SK-N-DZ (cell line): ENCODE results near the gene CTSL. TPM values are rescaled to one million over a fixed set of nuclear protein-coding genes. Genes with fewer than 3 reads are reported as not detected.

Source experiments
- DNase-seq: peaks from one replicate; pipeline ENCODE4 v3.0.0-alpha.2; 2015; ENCODE audit warnings: low spot score
- polyA plus RNA-seq, 2 experiments: library from polyadenylated mRNA; depleted of rRNA; stranded (reverse); fragments of >200 nt; gene quantifications; 2 replicates each; pipeline ENCODE4 v1.2.3, GENCODE V29; 2014

The CTSL gene
- 33.3 and 39.0 TPM in 2 replicates for polyA plus RNA-seq (2014; cell fraction: cytosol; rRNA removed)
- polyA plus RNA-seq (2014; cell fraction: nucleus; rRNA removed), result 12.5 and 14.6 TPM in 2 replicates

- peak; percentile 77 for DNase-seq
These were observed at the start of gene CTSL for GRCh38 chr9:87725900-87726709. TSS of gene CTSL (plus strand) at chr9:87726119. CDS start at chr9:87727604, 1,485 bp downstream.

- no peak for DNase-seq
These were observed 48.7 kb upstream of the CTSL start for GRCh38 chr9:87676976-87677775.

- DNase-seq, result no peak
These were observed 47.9 kb upstream of the CTSL start for GRCh38 chr9:87677776-87678587.

GRCh38 chr9:87678650-87679355 lies 47.1 kb upstream of the CTSL start:
- peak; percentile 55 for DNase-seq

- no peak for DNase-seq
These were observed 44.5 kb upstream of the CTSL start for GRCh38 chr9:87681271-87682061.

- DNase-seq, result no peak
These were observed 43.8 kb upstream of the CTSL start for GRCh38 chr9:87682085-87682484.

GRCh38 chr9:87682618-87683017 lies 43.3 kb upstream of the CTSL start:
- no peak for DNase-seq

GRCh38 chr9:87683751-87684626 lies 41.9 kb upstream of the CTSL start:
- DNase-seq, result no peak

GRCh38 chr9:87684627-87685219 lies 41.2 kb upstream of the CTSL start:
- DNase-seq, result no peak

- no peak for DNase-seq
These were observed 40.5 kb upstream of the CTSL start for GRCh38 chr9:87685441-87685840.

GRCh38 chr9:87685871-87686519 lies 39.9 kb upstream of the CTSL start:
- no peak for DNase-seq

- DNase-seq, result no peak
These were observed 39.3 kb upstream of the CTSL start for GRCh38 chr9:87686520-87687090.

- no peak for DNase-seq
These were observed 38.7 kb upstream of the CTSL start for GRCh38 chr9:87687207-87687606.

GRCh38 chr9:87694236-87694755 lies 31.6 kb upstream of the CTSL start:
- no peak for DNase-seq

- no peak for DNase-seq
These were observed 30.4 kb upstream of the CTSL start for GRCh38 chr9:87695523-87695922.

GRCh38 chr9:87696641-87697040 lies 29.3 kb upstream of the CTSL start:
- DNase-seq, result no peak

GRCh38 chr9:87698069-87698809 lies 27.7 kb upstream of the CTSL start:
- DNase-seq, result no peak
